ENCODE results near the gene DMRT1.
"Not testable (repeated sequence)": the region's sequence is repeated elsewhere in the genome, so short reads cannot be mapped to it uniquely, and the experiment has no call there.

DNA sequence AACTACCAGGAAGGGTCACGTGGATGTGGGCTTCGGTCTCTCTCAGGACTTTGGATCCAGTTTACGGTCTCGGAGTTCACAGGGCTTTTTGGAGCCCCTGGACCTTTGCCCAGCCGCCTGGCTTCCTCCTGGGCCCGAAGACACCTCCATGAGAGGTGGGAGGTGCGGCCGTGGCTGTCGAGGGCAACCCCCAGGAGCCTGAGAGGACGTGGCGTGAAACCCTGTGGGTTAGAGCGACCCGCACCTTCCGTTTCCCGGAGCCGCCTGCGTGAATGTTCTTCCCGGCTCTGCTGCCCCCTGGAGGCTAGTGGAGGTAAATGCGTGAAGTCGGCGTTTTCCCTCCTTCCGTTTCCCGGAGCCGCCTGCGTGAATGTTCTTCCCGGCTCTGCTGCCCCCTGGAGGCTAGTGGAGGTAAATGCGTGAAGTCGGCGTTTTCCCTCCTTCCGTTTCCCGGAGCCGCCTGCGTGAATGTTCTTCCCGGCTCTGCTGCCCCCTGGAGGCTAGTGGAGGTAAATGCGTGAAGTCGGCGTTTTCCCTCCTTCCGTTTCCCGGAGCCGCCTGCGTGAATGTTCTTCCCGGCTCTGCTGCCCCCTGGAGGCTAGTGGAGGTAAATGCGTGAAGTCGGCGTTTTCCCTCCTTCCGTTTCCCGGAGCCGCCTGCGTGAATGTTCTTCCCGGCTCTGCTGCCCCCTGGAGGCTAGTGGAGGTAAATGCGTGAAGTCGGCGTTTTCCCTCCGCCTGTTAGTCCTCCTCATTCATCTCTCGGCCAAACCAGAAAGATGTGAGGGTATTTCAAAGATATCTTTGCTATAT, 157.0 kb downstream of the DMRT1 start:
- not testable (repeated sequence) for TF ChIP-seq CTCF, POLR2A (IDR thresholded peaks at IDR 0.05)
